ENCODE data around the gene C1orf159. TPM values are rescaled to one million over a fixed set of nuclear protein-coding genes. Genes with fewer than 3 reads are reported as not detected.
A peak's percentile ranks its signal among the peaks of the same experiment; 100 is the strongest.

Gene C1orf159
- total RNA-seq, 6 experiments from 2014 or later, result 4.0 to 7.7 (median 6.4) TPM

GRCh38 chr1:1086911-1087341 lies 29.0 kb downstream of the C1orf159 start:
- no peak overlapping the region for H3K27ac ChIP-seq
- ATAC-seq, result no peak

GRCh38 chr1:1085911-1086841 lies 29.7 kb downstream of the C1orf159 start:
- Histone ChIP-seq H3K27ac (no peak overlapping the region), H3K4me3 (no peak overlapping the region), H3K27me3 (no peaks in the 10 kb centered on the region), H3K4me1 (no peaks in the 10 kb centered on the region), H3K9me3 (no peaks in the 10 kb centered on the region), H3K36me3 (no peaks in the 10 kb centered on the region)
- no peak for TF ChIP-seq POLR2A (IDR thresholded peaks at IDR 0.05)
- no peak for TF ChIP-seq CTCF (IDR thresholded peaks at IDR 0.05)
- ATAC-seq, result no peak
- DNase-seq, result peak in 1 of 3 donors; percentile 48
- WGBS (ENCODE audit: insufficient coverage, low coverage, low lambda C conversion rate, missing lambda C conversion rate), result 100% methylated on average over 2 of the region's 38 CpGs
- intact Hi-C loops (cut with DNase I), result no loop called here

More at GRCh38 chr1:1086911-1087341, 29.0 kb downstream of the C1orf159 start:
- no peaks in the 10 kb centered on the region for H3K27me3 ChIP-seq
- peak in 1 of 3 donors; percentile 31 for DNase-seq
- TF ChIP-seq POLR2A (IDR thresholded peaks at IDR 0.05) (no peak), CTCF (IDR thresholded peaks at IDR 0.05) (no peak)
- H3K4me3 ChIP-seq, result no peak overlapping the region
- no peaks in the 10 kb centered on the region for H3K4me1 ChIP-seq
- H3K9me3 ChIP-seq, result no peaks in the 10 kb centered on the region
- 100% methylated on average over 2 of the region's 17 CpGs for WGBS (ENCODE audit: insufficient coverage, low coverage, low lambda C conversion rate, missing lambda C conversion rate)
- intact Hi-C loops (cut with DNase I), result no loop called here
- no peaks in the 10 kb centered on the region for H3K36me3 ChIP-seq

GRCh38 chr1:1085171-1085841 lies 30.6 kb downstream of the C1orf159 start:
- no peak for ATAC-seq
- Histone ChIP-seq H3K9me3 (no peaks in the 10 kb centered on the region), H3K4me3 (no peak overlapping the region), H3K4me1 (peaks cover 0 to 1% (median under 1%) of the 10 kb centered on the region in 4 donors), H3K36me3 (no peaks in the 10 kb centered on the region), H3K27me3 (no peaks in the 10 kb centered on the region), H3K27ac (no peak overlapping the region)
- TF ChIP-seq CTCF (IDR thresholded peaks at IDR 0.05), result no peak
- 95% methylated on average over 4 of the region's 30 CpGs for WGBS (ENCODE audit: insufficient coverage, low coverage, low lambda C conversion rate, missing lambda C conversion rate)
- peak in 2 of 3 donors; percentile 19 to 47 for DNase-seq
- intact Hi-C loops (cut with DNase I), result no loop called here

GRCh38 chr1:1084372-1085170 lies 31.3 kb downstream of the C1orf159 start:
- Histone ChIP-seq H3K4me1 (peaks cover 0 to 8% (median 5%) of the 10 kb centered on the region in 4 donors), H3K27me3 (no peaks in the 10 kb centered on the region), H3K9me3 (no peaks in the 10 kb centered on the region), H3K4me3 (no peak overlapping the region), H3K27ac (no peak overlapping the region), H3K36me3 (no peaks in the 10 kb centered on the region)
- no CpG with 5 or more reads among the region's 38 CpGs for WGBS (ENCODE audit: insufficient coverage, low coverage, low lambda C conversion rate, missing lambda C conversion rate)
- no peak for ATAC-seq
- DNase-seq, result peak in 1 of 3 donors; percentile 52
- TF ChIP-seq POLR2A (IDR thresholded peaks at IDR 0.05) (no peak), CTCF (IDR thresholded peaks at IDR 0.05) (no peak)
- intact Hi-C loops (cut with DNase I), result no loop called here

All from right lobe of liver (tissue), 6 donors.